ENCODE data around the gene C16orf95. TPM values are rescaled to one million over a fixed set of nuclear protein-coding genes. Genes with fewer than 3 reads are reported as not detected.
"Not testable (repeated sequence)": the region's sequence is repeated elsewhere in the genome, so short reads cannot be mapped to it uniquely, and the experiment has no call there.

The C16orf95 gene
- total RNA-seq, 1 donor from 2014 or later, result 0.72 TPM

- DNase-seq (ENCODE audit: low spot score), result no peak
These were observed 25.2 kb downstream of the C16orf95 start for GRCh38 chr16:87291944-87292343.

- no peak for DNase-seq (ENCODE audit: low spot score)
These were observed 28.3 kb downstream of the C16orf95 start for GRCh38 chr16:87288753-87289362.

GRCh38 chr16:87286839-87287626, 30.2 kb downstream of the C16orf95 start:
- no peak for DNase-seq (ENCODE audit: low spot score)

GRCh38 chr16:87284183-87284582, 33.0 kb downstream of the C16orf95 start:
- DNase-seq (ENCODE audit: low spot score), result no peak

- DNase-seq (ENCODE audit: low spot score), result no peak
These were observed 38.0 kb downstream of the C16orf95 start for GRCh38 chr16:87279094-87279658.

- peak; percentile 83 for DNase-seq (ENCODE audit: low spot score)
These were observed 38.8 kb downstream of the C16orf95 start for GRCh38 chr16:87278191-87279093.

- DNase-seq (ENCODE audit: low spot score), result no peak
These were observed 40.3 kb downstream of the C16orf95 start for GRCh38 chr16:87276924-87277323.

- no peak for DNase-seq (ENCODE audit: low spot score)
These were observed 41.0 kb downstream of the C16orf95 start for GRCh38 chr16:87276091-87276701.

- DNase-seq (ENCODE audit: low spot score), result no peak
These were observed 42.4 kb downstream of the C16orf95 start for GRCh38 chr16:87274794-87275193.

- DNase-seq (ENCODE audit: low spot score), result no peak
These were observed 43.6 kb downstream of the C16orf95 start for GRCh38 chr16:87273471-87274030.

- no peak for DNase-seq (ENCODE audit: low spot score)
These were observed 45.9 kb downstream of the C16orf95 start for GRCh38 chr16:87271256-87271655.

- DNase-seq (ENCODE audit: low spot score), result no peak
These were observed 49.6 kb downstream of the C16orf95 start for GRCh38 chr16:87267566-87267965.

GRCh38 chr16:87266846-87267245, 50.3 kb downstream of the C16orf95 start:
- peak; percentile 61 for DNase-seq (ENCODE audit: low spot score)

- no peak for DNase-seq (ENCODE audit: low spot score)
These were observed 51.9 kb downstream of the C16orf95 start for GRCh38 chr16:87265261-87265660.

GRCh38 chr16:87264634-87265033, 52.6 kb downstream of the C16orf95 start:
- DNase-seq (ENCODE audit: low spot score), result no peak

GRCh38 chr16:87263418-87264052, 53.7 kb downstream of the C16orf95 start:
- no peak for DNase-seq (ENCODE audit: low spot score)

- no peak for DNase-seq (ENCODE audit: low spot score)
These were observed 57.8 kb downstream of the C16orf95 start for GRCh38 chr16:87259431-87259830.

- DNase-seq (ENCODE audit: low spot score), result not testable (repeated sequence)
These were observed 58.5 kb downstream of the C16orf95 start for GRCh38 chr16:87258653-87259052.

- DNase-seq (ENCODE audit: low spot score), result no peak
These were observed 61.3 kb downstream of the C16orf95 start for GRCh38 chr16:87255866-87256265.

- no peak for DNase-seq (ENCODE audit: low spot score)
These were observed 62.5 kb downstream of the C16orf95 start for GRCh38 chr16:87254734-87255133.

GRCh38 chr16:87254296-87254695, 62.9 kb downstream of the C16orf95 start:
- no peak for DNase-seq (ENCODE audit: low spot score)
